GM19463 (cell line): ENCODE measurements around the gene RNF40.
A peak's percentile ranks its signal among the peaks of the same experiment; 100 is the strongest.

Experiments used
- ATAC-seq: cut with Tn5 transposase; IDR thresholded peaks from one replicate; pipeline ENCODE4 v1.9.1; 2021; ENCODE audit warnings: mild to moderate bottlenecking, moderate library complexity; ENCODE audit not compliant: unreplicated experiment

RNF40 gene

GRCh38 chr16:30761928-30762902 is at the start of gene RNF40, which contains the start of gene CFAP119:
Gene RNF40, plus strand, starts transcription at chr16:30762322. Its CDS starts 224 bp downstream, at chr16:30762546.
Gene CFAP119, minus strand, starts transcription at chr16:30762062. Its CDS starts 314 bp downstream, at chr16:30761748.
- peak; percentile 87 for ATAC-seq

DNA sequence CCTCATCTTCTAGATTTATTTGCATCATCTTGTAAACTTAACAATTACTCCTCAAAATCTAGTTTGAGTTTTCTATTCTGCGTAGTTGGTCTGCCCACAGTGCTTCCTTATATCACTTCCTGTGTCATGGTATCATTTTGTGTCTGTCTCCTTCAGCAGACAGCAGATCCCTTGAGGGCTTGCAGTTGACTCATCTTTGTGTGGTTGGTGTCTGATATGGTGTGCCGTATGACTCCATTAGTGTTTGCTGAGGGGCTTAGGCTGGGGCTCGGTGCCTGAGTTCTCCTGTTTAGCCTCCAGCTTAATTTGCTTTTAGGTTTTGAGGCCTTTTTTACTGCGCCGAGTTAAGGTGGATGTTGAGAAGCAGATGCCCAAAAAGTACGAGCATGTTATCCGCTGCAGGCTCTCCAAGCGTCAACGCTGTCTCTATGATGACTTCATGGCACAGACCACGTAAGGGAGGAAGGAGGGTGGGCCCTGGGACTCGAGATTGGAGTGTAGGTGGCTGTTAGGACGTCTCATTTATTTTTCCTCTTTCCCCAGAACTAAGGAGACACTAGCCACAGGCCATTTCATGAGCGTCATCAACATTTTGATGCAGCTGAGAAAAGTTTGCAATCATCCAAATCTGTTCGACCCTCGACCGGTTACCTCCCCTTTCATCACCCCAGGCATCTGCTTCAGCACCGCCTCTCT is 46.2 kb upstream of the RNF40 start:
- no peak for ATAC-seq

DNA sequence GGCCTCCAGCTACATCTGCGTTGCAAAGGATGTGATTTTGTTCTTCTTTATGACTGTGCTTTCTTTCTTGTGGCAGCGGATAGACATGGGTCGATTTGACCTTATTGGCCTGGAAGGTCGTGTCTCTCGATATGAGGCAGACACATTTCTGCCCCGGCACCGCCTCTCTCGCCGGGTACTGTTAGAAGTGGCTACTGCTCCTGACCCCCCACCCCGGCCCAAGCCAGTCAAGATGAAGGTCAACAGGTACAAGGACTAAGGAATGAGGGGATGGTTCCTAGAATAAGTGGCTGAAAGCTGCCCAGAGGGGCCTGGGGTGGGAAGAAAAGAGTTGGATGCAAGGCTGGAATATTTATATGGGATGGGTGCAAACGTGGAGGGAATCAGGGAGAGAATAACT is 42.0 kb upstream of the RNF40 start:
- no peak for ATAC-seq

DNA sequence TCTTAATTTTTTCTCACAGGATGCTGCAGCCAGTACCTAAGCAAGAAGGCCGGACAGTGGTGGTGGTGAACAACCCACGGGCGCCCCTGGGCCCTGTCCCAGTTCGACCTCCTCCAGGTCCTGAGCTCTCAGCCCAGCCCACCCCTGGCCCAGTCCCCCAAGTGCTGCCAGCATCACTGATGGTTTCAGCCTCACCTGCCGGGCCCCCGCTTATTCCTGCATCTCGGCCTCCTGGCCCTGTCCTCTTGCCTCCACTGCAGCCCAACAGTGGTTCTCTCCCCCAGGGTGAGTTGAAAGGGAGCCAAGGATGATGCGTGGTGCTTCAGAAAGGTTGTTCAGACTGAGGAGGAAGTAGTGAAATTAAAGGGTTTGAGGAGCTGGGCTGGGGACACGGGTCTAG is 41.4 kb upstream of the RNF40 start:
- no peak for ATAC-seq

GRCh38 chr16:30721167-30721566 is 41.0 kb upstream of the RNF40 start:
- ATAC-seq, result no peak

GRCh38 chr16:30721606-30722005 is 40.5 kb upstream of the RNF40 start:
- ATAC-seq, result no peak

- ATAC-seq, result no peak
These were observed 39.7 kb upstream of the RNF40 start for GRCh38 chr16:30722443-30722842.

- no peak for ATAC-seq
These were observed 39.2 kb upstream of the RNF40 start for GRCh38 chr16:30722916-30723315.

- no peak for ATAC-seq
These were observed 38.3 kb upstream of the RNF40 start for GRCh38 chr16:30723725-30724355.

DNA sequence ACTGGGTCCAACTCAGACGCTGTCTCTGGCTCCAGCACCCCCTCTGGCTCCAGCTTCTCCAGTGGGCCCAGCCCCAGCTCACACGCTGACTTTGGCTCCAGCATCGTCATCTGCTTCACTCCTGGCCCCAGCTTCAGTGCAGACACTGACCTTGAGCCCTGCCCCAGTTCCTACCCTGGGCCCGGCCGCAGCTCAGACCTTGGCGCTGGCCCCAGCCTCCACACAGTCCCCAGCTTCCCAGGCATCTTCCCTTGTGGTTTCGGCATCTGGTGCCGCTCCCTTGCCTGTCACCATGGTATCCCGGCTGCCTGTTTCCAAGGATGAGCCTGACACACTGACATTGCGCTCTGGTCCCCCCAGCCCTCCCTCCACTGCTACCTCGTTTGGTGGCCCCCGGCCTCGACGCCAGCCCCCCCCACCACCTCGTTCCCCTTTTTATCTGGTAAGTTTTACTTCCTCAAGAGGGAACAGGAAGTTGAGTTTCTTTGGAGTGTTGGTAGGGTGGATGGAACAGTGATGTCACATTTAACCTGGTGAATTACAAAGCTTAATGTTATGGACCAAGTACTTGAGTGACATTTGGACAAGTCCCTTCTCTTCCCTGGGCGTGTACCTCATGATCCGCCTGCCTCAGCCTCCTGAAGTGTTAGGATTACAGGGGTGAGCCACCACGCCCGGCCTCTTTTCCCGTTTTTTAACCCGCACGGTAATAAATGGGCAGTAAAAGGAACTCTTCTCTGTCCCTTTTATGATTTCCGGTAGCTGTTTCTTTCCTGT is 37.3 kb upstream of the RNF40 start:
- no peak for ATAC-seq

DNA sequence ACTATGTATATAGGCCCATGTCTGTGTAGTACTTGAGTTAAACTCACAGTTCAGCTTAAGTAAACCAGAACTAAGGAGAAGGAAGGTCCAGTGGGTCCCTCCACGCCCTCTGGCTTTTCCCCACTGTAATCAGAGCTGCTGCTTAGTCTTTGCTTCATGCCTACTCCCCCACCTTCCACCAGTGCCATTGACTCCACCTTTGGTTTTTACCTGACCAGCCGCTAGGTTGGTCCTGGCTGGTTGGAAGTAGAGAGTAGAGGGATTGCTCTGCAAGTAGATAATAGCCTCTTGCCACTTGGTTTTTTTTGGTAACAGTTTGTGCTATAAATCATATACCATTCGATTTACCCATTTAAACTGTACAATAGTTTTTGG is 36.7 kb upstream of the RNF40 start:
- no peak for ATAC-seq

DNA sequence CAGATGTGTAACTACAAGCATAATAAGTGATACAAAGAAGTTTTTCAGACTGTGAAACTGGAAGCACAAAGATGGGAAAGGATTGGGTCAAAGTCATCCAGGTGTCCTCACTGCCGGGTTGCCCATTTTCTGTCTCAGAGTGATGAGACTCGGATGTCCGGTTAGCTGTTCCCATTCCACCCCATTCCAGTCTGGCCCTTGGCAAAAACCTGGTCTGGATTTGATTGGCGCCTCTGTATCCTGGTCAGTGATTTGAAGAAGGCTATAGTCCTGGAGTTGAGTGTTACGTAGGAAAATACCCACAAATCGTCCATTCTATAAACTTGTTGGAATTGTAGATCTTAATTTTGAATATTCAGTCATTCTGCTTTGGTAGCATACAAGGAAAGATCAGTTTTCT is 33.8 kb upstream of the RNF40 start:
- no peak for ATAC-seq

GRCh38 chr16:30728899-30729672 is 33.0 kb upstream of the RNF40 start:
- ATAC-seq, result no peak

DNA sequence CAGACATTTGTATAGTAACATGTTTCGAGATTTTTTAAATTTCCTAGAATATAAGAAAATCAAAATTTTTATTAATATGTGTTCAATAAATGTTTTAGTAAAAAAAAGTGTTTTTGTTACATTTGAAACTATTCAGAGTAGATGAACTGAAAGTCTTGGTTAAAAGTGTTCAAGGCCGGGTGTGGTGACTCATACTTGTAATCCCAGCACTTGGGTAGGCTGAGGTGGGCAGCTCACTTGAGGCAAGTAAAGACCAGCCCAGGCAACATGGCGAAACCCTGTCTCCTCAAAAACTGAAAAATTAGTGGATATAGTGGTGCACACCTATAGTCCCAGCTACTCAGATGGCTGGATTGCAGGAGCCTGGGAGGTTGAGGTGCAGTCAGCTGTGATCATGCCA is 30.7 kb upstream of the RNF40 start:
- ATAC-seq, result no peak

- no peak for ATAC-seq
These were observed 24.9 kb upstream of the RNF40 start for GRCh38 chr16:30736995-30737793.

DNA sequence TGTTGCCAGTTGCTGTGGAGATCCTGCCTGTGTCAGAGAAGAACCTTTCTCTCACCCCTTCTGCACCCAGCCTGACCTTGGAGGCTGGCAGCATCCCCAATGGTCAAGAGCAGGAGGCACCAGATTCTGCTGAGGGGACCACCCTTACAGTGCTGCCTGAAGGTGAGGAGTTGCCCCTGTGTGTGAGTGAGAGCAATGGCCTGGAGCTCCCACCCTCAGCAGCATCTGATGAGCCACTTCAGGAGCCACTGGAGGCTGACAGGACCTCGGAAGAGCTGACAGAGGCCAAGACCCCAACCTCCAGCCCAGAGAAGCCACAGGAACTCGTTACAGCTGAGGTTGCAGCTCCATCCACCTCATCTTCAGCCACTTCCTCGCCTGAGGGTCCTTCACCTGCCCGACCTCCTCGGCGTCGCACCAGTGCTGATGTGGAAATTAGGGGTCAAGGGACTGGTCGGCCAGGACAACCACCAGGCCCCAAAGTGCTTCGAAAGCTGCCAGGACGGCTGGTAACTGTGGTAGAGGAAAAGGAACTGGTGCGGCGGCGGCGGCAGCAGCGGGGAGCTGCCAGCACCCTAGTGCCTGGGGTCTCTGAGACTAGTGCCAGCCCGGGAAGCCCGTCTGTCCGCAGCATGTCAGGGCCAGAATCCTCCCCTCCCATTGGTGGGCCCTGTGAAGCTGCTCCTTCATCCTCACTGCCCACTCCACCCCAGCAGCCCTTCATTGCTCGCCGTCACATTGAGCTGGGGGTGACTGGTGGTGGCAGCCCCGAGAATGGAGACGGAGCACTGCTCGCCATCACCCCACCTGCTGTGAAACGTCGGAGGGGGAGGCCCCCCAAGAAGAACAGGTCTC is 24.1 kb upstream of the RNF40 start:
- ATAC-seq, result no peak

DNA sequence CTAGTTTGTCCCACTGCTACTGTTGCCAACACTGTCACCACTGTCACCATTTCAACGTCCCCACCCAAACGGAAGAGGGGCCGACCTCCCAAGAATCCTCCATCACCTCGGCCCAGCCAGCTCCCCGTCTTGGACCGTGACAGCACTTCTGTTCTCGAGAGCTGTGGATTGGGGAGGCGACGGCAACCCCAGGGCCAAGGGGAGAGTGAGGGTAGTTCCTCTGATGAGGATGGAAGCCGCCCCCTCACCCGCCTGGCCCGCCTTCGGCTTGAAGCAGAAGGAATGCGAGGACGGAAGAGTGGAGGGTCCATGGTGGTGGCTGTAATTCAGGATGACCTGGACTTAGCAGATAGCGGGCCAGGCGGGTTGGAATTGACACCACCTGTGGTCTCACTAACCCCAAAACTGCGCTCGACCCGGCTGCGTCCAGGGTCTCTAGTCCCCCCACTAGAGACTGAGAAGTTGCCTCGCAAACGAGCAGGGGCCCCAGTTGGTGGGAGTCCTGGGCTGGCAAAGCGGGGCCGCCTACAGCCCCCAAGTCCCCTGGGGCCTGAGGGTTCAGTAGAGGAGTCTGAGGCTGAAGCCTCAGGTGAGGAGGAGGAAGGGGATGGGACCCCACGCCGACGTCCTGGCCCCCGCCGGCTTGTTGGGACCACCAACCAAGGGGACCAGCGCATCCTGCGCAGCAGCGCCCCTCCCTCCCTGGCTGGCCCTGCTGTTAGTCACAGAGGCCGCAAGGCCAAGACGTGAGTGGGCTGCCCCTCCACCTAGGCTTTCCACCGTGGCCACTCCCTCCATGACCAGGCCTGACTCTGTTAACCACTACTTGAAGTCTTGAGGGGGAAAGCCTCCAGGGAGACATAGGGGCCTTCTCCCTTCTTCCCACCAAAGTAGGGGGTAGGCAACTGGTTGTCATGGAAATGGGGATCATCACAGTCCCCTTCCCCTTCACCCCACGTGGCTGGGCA is 22.9 kb upstream of the RNF40 start:
- no peak for ATAC-seq
